ENCODE results near the gene EPSTI1. TPM values are rescaled to one million over a fixed set of nuclear protein-coding genes. Genes with fewer than 3 reads are reported as not detected.
A peak's percentile ranks its signal among the peaks of the same experiment; 100 is the strongest.
"Not testable (repeated sequence)": the region's sequence is repeated elsewhere in the genome, so short reads cannot be mapped to it uniquely, and the experiment has no call there.

EPSTI1 gene
- total RNA-seq, 1 experiment from 2014 or later: 1.3 TPM

GRCh38 chr13:42992764-42993122 is 702 bp upstream of the EPSTI1 start:
- H3K36me3 ChIP-seq (replicated peaks; ENCODE audit: control insufficient read depth, insufficient read depth, low read length): no peaks in the 10 kb centered on the region
- peaks cover 12% of the 10 kb centered on the region for H3K27me3 ChIP-seq (ENCODE audit: control insufficient read depth, insufficient read depth, low read length)
- DNase-seq: no peak
- H3K4me3 ChIP-seq (ENCODE audit: insufficient read depth, low read depth, low read length): no peak overlapping the region

DNA sequence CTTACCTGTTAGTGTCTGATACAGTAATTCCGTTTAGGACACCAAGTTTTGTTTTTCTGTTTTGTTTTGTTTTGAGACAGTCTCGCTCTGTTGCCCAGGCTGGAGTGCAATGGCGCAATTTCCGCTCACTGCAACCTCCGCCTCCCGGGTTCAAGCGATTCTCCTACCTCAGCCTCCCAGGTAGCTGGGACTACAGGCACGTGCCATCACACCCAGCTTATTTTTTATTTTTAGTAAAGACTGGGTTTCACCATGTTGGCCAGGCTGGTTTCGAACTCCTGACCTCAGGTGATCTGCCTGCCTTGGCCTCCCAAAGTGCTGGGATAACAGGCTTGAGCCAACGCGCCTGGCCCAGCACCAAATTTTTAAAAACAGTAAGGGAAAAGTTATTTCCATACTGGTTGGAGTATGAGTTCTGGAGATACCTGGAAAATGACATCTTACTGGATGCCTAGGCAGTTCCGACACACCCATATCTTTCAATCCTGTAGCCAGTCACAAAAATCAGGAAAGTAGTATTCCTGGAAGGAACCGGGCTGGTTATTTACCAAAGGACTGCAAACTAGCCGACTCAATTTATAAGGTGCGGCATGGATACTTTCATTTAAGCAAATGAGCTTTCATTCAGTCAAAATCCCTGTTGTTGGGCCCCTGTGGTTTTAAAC is 676 bp downstream of the EPSTI1 start:
- not testable (repeated sequence) for H3K36me3 ChIP-seq (replicated peaks; ENCODE audit: control insufficient read depth, insufficient read depth, low read length); DNase-seq
- Histone ChIP-seq H3K4me3 (ENCODE audit: insufficient read depth, low read depth, low read length) (peak overlapping the region; percentile 43), H3K27me3 (ENCODE audit: control insufficient read depth, insufficient read depth, low read length) (peaks cover 12% of the 10 kb centered on the region)

DNA sequence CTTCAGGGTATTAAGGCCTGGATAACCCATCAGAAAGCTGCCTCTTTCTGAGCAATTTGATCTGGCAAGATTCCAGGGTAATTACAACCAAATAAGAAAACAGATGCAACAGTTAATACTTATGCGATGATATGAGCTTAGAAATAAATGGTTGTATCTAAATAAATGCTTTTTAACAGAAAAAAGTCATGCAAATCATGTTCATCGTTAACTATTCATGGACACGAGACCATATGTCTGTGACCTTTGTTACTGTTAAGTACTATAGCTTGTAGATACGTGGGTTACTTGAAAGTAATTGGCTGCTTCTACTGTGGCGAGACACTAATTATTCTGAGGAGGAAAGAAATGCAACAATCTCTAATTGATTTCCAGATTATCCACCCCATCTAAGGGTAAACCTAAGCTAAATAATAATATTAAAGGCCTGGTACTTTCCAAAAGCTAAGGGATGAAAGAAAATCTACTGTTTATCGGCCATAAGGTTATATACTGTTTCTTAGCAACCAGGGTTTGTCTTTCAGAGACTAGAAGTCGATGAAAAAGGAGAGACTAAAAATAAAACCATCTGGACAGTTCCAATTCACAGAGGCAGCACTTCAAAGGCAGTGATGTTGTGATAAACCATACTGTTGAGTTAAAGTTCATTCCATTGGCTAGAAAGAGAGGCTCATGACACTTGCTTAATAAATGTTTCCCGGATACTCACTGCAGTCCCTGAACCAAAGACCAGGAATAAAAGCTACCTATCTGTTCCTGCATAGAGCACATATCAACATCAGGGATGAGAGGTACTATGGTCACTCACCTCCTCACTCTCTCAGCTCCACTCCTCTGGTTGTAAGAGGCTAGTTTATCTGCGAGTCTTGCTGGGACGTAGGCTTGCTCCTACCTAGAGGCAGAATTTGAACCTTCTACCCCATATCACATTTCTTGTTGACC is 1.5 kb downstream of the EPSTI1 start:
- Histone ChIP-seq H3K27me3 (ENCODE audit: control insufficient read depth, insufficient read depth, low read length) (peaks cover 12% of the 10 kb centered on the region), H3K36me3 (replicated peaks; ENCODE audit: control insufficient read depth, insufficient read depth, low read length) (no peaks in the 10 kb centered on the region), H3K4me3 (ENCODE audit: insufficient read depth, low read depth, low read length) (no peak overlapping the region; the same call in 1 of the 2 replicates)
- DNase-seq: no peak

- H3K36me3 ChIP-seq (replicated peaks; ENCODE audit: control insufficient read depth, insufficient read depth, low read length): no peaks in the 10 kb centered on the region
- peak; percentile 32 for DNase-seq
- no peaks in the 10 kb centered on the region for H3K27me3 ChIP-seq (ENCODE audit: control insufficient read depth, insufficient read depth, low read length)
- H3K4me3 ChIP-seq (ENCODE audit: insufficient read depth, low read depth, low read length): no peak overlapping the region
Measured at GRCh38 chr13:42986176-42986574, 5.9 kb downstream of the EPSTI1 start.

- no peak overlapping the region for H3K4me3 ChIP-seq (ENCODE audit: insufficient read depth, low read depth, low read length)
- no peaks in the 10 kb centered on the region for H3K27me3 ChIP-seq (ENCODE audit: control insufficient read depth, insufficient read depth, low read length)
- H3K36me3 ChIP-seq (replicated peaks; ENCODE audit: control insufficient read depth, insufficient read depth, low read length): no peaks in the 10 kb centered on the region
- DNase-seq: no peak
Measured at GRCh38 chr13:42985312-42986175, 6.5 kb downstream of the EPSTI1 start.

DNA sequence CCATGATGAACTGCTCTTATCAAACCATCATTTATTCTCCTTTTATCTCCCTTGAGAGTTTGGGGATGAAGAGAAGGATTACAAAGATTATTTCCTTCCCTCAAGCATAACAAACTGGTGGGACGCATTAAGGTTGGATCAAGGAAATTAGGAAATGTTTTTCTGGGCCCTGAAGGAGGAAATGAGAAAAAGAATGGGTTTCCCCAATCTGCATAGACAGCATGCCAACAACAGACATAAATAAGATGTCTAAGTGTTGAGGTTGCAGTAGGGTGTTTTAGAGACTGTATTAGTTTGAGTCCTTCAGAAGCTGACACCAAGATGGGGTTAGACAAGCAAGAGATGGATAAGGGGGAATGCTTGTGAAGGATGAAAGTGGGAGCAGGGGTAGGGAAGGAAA is 7.3 kb downstream of the EPSTI1 start:
- no peak for DNase-seq
- no peak overlapping the region for H3K4me3 ChIP-seq (ENCODE audit: insufficient read depth, low read depth, low read length)
- no peaks in the 10 kb centered on the region for H3K27me3 ChIP-seq (ENCODE audit: control insufficient read depth, insufficient read depth, low read length)
- H3K36me3 ChIP-seq (replicated peaks; ENCODE audit: control insufficient read depth, insufficient read depth, low read length): no peaks in the 10 kb centered on the region

DNA sequence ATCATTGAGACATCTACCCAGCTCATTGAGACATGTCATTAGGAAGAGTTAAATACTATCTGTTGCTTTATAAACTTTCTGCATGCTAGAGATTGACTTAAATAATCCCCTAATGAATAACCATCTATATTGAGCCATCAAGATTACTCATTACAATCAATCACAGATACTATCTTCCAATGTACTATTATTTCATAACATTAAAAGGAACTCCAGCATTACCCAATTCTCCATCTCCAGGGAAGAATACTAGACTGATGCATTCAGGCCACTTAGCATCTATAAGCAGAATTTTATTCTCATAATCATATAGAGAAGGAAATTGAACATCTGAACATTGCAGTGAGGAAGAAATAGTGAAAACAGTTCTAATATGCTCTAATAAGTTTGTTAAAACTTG is 8.0 kb downstream of the EPSTI1 start:
- no peaks in the 10 kb centered on the region for H3K36me3 ChIP-seq (replicated peaks; ENCODE audit: control insufficient read depth, insufficient read depth, low read length)
- H3K4me3 ChIP-seq (ENCODE audit: insufficient read depth, low read depth, low read length): no peak overlapping the region
- no peaks in the 10 kb centered on the region for H3K27me3 ChIP-seq (ENCODE audit: control insufficient read depth, insufficient read depth, low read length)
- DNase-seq: no peak

GRCh38 chr13:42981853-42982252 is 10.2 kb downstream of the EPSTI1 start:
- no peak for DNase-seq
- Histone ChIP-seq H3K36me3 (replicated peaks; ENCODE audit: control insufficient read depth, insufficient read depth, low read length) (no peaks in the 10 kb centered on the region), H3K27me3 (ENCODE audit: control insufficient read depth, insufficient read depth, low read length) (no peaks in the 10 kb centered on the region), H3K4me3 (ENCODE audit: insufficient read depth, low read depth, low read length) (no peak overlapping the region)

GRCh38 chr13:42981317-42981716 is 10.7 kb downstream of the EPSTI1 start:
- H3K4me3 ChIP-seq (ENCODE audit: insufficient read depth, low read depth, low read length): no peak overlapping the region
- no peak for DNase-seq
- H3K36me3 ChIP-seq (replicated peaks; ENCODE audit: control insufficient read depth, insufficient read depth, low read length): no peaks in the 10 kb centered on the region
- H3K27me3 ChIP-seq (ENCODE audit: control insufficient read depth, insufficient read depth, low read length): no peaks in the 10 kb centered on the region

GRCh38 chr13:42977219-42977659 is 14.8 kb downstream of the EPSTI1 start:
- no peaks in the 10 kb centered on the region for H3K36me3 ChIP-seq (replicated peaks; ENCODE audit: control insufficient read depth, insufficient read depth, low read length)
- no peak overlapping the region for H3K4me3 ChIP-seq (ENCODE audit: insufficient read depth, low read depth, low read length)
- no peak for DNase-seq
- H3K27me3 ChIP-seq (ENCODE audit: control insufficient read depth, insufficient read depth, low read length): no peaks in the 10 kb centered on the region

DNA sequence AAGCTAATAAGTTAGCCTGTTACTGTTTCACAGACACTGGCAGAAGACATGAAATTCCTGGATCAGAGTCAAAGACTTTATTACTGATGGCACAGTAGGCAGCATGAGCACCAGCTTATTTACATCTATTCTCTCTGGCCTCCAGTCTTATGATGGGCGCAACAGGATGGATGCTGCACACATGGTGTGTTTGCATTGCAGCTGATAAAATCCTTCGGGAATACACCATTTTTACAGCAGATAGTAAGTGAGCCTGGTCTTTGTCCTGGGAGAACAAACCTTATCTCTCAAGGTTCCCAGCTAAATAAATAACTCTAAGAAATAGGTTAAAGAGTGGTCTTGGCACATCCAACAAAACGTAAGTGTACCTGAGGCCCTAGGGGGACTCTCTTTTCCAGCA is 16.0 kb downstream of the EPSTI1 start:
- Histone ChIP-seq H3K4me3 (ENCODE audit: insufficient read depth, low read depth, low read length) (no peak overlapping the region), H3K27me3 (ENCODE audit: control insufficient read depth, insufficient read depth, low read length) (no peaks in the 10 kb centered on the region), H3K36me3 (replicated peaks; ENCODE audit: control insufficient read depth, insufficient read depth, low read length) (no peaks in the 10 kb centered on the region)
- DNase-seq: no peak

DNA sequence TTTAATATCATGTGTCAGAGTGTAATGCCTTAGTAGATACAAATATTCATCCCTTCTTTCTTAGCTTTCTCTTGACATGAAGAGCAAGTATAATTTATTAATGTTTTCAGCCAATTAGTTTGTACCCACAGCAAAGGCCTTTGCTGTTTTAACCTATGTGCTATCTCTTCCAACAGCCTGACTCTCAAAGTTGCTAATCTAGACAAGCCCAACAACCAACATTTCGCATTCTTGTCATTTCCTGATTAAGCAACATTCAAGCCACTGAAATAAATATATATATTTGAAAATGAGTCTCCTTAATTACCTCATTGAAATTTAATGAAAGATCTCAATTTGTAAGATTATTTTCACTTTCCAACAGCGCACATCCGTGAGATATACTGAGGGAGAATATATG is 18.5 kb downstream of the EPSTI1 start:
- no peak overlapping the region for H3K4me3 ChIP-seq (ENCODE audit: insufficient read depth, low read depth, low read length)
- no peaks in the 10 kb centered on the region for H3K27me3 ChIP-seq (ENCODE audit: control insufficient read depth, insufficient read depth, low read length)
- no peaks in the 10 kb centered on the region for H3K36me3 ChIP-seq (replicated peaks; ENCODE audit: control insufficient read depth, insufficient read depth, low read length)
- no peak for DNase-seq

- H3K36me3 ChIP-seq (replicated peaks; ENCODE audit: control insufficient read depth, insufficient read depth, low read length): no peaks in the 10 kb centered on the region
- no peak overlapping the region for H3K4me3 ChIP-seq (ENCODE audit: insufficient read depth, low read depth, low read length)
- no peak for DNase-seq
Measured at GRCh38 chr13:42971691-42972347, 20.2 kb downstream of the EPSTI1 start.

More at GRCh38 chr13:42971691-42972347, 20.2 kb downstream of the EPSTI1 start:
- H3K27me3 ChIP-seq (ENCODE audit: control insufficient read depth, insufficient read depth, low read length): no peaks in the 10 kb centered on the region
